Fibroblast of the aortic adventitia (primary cell): Measurements from ENCODE around the gene ADGRE1. TPM values are rescaled to one million over a fixed set of nuclear protein-coding genes. Genes with fewer than 3 reads are reported as not detected.

Experiments used
- DNase-seq: peaks from one replicate; pipeline ENCODE4 v3.0.0-alpha.2; 2010; ENCODE audit warnings: low read depth
- H3K4me3 ChIP-seq: 2 replicates; pipeline ENCODE4 v1.5.1; 2011; ENCODE audit warnings: low read depth, mild to moderate bottlenecking, control low read depth, low read length, moderate library complexity
- total RNA-seq: library from RNA; depleted of rRNA; stranded (reverse); fragments of >200 nt; gene quantifications from 2 replicates; pipeline ENCODE4 v1.2.3, GENCODE V29; 2012; ENCODE audit warnings: low replicate concordance
- TF ChIP-seq, protein P1 (sequence below): IDR thresholded peaks from 2 replicates; pipeline ENCODE4 v1.5.1; 2011; ENCODE audit warnings: mild to moderate bottlenecking, low read length, control low read depth, inconsistent platforms; ENCODE audit not compliant: insufficient read depth

The ADGRE1 gene
- total RNA-seq, 1 donor = not detected

DNA sequence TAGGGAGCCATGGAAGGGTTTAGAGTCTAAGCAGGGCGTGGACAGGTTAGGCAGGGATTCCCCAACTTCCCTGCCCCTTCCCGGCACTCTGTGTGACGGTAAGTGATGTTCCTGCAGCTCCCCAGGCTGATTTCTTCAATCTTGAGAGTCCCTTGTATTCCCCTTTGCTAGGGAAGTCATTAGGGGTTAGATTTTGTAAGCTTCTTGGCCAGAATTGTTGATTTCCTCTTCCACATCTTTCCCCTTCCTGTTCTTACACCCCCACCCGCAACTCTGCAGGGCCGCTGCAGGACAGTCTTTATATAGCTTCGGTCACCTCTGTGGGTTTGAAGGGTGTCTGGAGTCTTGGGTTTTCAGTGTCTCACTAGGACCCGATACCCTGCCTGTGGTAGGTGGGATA is 10.6 kb upstream of the ADGRE1 start:
- no peak overlapping the region for H3K4me3 ChIP-seq
- TF ChIP-seq, protein P1, sequence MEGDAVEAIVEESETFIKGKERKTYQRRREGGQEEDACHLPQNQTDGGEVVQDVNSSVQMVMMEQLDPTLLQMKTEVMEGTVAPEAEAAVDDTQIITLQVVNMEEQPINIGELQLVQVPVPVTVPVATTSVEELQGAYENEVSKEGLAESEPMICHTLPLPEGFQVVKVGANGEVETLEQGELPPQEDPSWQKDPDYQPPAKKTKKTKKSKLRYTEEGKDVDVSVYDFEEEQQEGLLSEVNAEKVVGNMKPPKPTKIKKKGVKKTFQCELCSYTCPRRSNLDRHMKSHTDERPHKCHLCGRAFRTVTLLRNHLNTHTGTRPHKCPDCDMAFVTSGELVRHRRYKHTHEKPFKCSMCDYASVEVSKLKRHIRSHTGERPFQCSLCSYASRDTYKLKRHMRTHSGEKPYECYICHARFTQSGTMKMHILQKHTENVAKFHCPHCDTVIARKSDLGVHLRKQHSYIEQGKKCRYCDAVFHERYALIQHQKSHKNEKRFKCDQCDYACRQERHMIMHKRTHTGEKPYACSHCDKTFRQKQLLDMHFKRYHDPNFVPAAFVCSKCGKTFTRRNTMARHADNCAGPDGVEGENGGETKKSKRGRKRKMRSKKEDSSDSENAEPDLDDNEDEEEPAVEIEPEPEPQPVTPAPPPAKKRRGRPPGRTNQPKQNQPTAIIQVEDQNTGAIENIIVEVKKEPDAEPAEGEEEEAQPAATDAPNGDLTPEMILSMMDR = no peak
- no peak for DNase-seq

DNA sequence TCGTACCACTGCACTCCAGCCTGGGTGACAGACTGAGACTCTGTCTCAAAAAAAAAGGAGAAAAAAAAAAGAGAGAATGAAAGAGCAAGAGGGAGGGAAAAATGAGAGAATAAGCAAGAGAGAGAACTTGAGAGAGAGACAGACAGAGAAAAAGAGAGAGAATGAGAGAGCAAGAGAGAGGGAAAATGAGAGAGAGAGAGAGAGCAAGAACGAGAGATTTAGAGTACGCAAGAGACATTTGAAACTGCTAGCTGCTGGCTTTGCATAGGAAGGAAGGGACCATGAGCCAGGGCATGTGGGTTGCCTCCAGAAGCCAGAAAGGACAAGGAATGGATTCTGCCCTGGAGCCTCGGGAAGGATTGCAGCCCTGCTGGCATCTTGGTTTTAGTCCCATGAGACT is 9.6 kb upstream of the ADGRE1 start:
- H3K4me3 ChIP-seq = no peak overlapping the region
- TF ChIP-seq, protein P1 = no peak
- no peak for DNase-seq

- no peak for DNase-seq
- no peak overlapping the region for H3K4me3 ChIP-seq
- TF ChIP-seq, protein P1 = no peak
Measured at GRCh38 chr19:6886277-6886897, 992 bp upstream of the ADGRE1 start.

- no peak overlapping the region for H3K4me3 ChIP-seq
- TF ChIP-seq, protein P1 = no peak
- no peak for DNase-seq
Measured at GRCh38 chr19:6888967-6889366, 1.6 kb downstream of the ADGRE1 start.

DNA sequence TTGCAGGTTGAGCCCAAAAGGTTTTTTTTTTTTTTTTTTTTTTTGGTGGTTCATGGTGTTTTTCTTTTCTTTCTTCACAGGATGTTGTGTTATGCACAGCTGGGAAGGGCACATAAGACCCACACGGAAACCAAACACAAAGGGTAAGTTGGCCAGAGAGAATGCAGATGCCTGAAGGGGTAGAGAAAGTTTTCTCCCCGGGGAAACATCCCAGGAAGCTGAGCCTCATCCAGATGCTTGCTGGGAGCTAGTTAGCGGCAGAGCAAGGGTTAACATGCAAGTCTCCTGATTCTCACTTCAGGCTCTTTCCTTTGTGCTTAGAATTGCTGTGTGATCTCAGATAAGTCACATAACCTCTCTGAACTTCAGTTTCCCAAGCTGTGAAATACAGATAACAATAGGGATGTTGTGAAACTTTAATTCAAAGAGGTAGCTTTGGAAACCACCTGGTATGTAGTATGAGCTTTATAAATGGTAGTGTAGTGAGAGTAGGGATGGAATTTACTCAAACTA is 3.1 kb downstream of the ADGRE1 start:
- H3K4me3 ChIP-seq = no peak overlapping the region

DNA sequence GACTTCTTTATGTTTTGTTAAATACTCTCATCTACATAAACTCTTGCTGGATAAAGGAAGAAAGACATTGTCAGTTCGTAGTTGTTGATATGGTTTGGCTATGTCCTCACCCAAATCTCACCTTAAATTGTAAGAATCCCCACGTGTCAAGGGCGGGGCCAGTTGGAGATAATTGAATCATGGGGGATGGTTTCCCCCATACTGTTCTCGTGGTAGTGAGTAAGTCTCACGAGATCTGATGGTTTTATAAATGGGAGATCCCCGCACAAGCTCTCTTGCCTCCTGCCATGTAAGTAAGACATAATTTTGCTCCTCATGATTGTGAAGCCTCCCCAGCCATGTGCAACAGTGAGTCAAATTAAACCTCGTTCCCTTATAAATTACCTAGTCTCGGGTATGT is 3.6 kb downstream of the ADGRE1 start:
- TF ChIP-seq, protein P1 = no peak
- H3K4me3 ChIP-seq = no peak overlapping the region
- DNase-seq = no peak

More for the DNA sequence above, 3.1 kb downstream of the ADGRE1 start:
- no peak for DNase-seq
- TF ChIP-seq, protein P1 = no peak
